ENCODE results near the gene SC5D. TPM values are rescaled to one million over a fixed set of nuclear protein-coding genes. Genes with fewer than 3 reads are reported as not detected.
A peak's percentile ranks its signal among the peaks of the same experiment; 100 is the strongest.

The SC5D gene
- total RNA-seq, 1 experiment from 2014 or later = 82.5 TPM

DNA sequence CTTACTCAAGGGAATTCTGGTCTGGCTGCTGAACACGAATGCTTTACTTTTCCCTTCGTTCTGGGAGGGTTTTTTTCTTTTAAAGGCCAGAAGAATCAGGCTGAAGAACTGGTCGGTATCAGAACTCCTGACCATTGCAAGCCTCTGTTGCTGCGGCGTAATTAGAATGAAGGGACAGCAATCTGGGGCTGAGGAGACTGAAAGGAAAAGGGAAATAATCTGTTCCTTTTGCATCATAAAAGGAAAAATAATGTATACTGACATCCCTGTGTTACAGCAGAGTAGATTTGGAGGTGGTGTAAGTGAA, 670 bp downstream of the SC5D start:
- H3K36me3 ChIP-seq (ENCODE audit: insufficient read depth, low read length, poor library complexity, severe bottlenecking) = no peaks in the 10 kb centered on the region
- peaks cover 2% of the 10 kb centered on the region for H3K27me3 ChIP-seq (replicated peaks; ENCODE audit: insufficient read depth, low read depth, low read length, poor library complexity)
- ChIA-PET CTCF (no interaction called here), POLR2A (ENCODE audit: low non-redundant PET) (no interaction called here)
- H3K9me3 ChIP-seq (ENCODE audit: low read depth, low read length, poor library complexity, severe bottlenecking) = no peaks in the 10 kb centered on the region
- peak overlapping the region; percentile 84 for H3K27ac ChIP-seq (ENCODE audit: low read depth, low read length, poor library complexity, severe bottlenecking)
- TF ChIP-seq EZH2 (IDR thresholded peaks at IDR 0.05; ENCODE audit: borderline replicate concordance, low read depth, low read length, poor library complexity, severe bottlenecking) = no peak
- TF ChIP-seq, protein P1, sequence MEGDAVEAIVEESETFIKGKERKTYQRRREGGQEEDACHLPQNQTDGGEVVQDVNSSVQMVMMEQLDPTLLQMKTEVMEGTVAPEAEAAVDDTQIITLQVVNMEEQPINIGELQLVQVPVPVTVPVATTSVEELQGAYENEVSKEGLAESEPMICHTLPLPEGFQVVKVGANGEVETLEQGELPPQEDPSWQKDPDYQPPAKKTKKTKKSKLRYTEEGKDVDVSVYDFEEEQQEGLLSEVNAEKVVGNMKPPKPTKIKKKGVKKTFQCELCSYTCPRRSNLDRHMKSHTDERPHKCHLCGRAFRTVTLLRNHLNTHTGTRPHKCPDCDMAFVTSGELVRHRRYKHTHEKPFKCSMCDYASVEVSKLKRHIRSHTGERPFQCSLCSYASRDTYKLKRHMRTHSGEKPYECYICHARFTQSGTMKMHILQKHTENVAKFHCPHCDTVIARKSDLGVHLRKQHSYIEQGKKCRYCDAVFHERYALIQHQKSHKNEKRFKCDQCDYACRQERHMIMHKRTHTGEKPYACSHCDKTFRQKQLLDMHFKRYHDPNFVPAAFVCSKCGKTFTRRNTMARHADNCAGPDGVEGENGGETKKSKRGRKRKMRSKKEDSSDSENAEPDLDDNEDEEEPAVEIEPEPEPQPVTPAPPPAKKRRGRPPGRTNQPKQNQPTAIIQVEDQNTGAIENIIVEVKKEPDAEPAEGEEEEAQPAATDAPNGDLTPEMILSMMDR (conservative IDR thresholded peaks at IDR 0.05; ENCODE audit: low read depth, low read length) = no peak
- TSS peak; percentile 24 for BruUV-seq (replicated peaks)
- no peak for DNase-seq (ENCODE audit: low spot score)
- peaks cover 13% of the 10 kb centered on the region for H3K4me1 ChIP-seq (ENCODE audit: insufficient read depth, low read length, poor library complexity, severe bottlenecking)
- peak overlapping the region; percentile 81 for H3K4me3 ChIP-seq (ENCODE audit: low read depth, low read length, poor library complexity, severe bottlenecking)
- intact Hi-C loops (cut with micrococcal nuclease; ENCODE audit: unreplicated experiment) = no loop called here

DNA sequence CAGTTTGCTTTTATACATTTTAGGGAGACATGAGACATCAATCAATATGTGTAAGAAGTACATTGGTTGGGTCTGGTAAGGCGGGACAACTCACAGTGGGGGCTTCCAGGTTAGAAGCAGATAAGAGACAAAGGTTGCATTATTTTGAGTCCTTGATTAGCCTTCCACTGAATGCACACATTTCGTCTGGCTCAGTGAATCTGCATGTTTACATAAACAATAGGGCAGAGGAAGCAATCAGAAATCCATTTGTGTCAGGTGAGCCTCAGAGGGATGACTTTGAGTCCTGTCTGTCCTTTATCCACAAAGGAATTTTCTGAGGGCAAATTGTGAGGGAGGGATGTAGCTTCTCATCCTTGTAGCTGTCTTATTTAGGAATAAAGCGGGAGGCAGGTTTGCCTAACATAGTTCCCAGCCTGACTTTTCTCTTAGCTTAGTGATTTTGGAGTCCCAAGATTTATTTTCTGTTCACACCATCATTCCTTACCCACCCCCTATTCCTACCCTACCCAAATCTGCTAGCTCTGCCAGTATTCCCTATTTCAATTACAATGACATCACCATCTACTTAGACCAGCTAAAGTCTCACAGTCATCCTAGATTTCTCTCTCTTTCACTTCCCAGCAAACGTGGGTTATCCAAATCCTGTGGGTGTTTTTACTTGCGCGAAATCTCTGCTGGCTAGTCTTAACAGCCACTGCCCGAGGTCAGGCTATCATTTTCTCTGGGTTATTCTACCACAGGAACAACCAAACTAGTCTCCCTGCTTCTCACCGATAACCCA, 2.9 kb downstream of the SC5D start:
- ChIA-PET CTCF (no interaction called here), POLR2A (ENCODE audit: low non-redundant PET) (no interaction called here)
- intact Hi-C loops (cut with micrococcal nuclease; ENCODE audit: unreplicated experiment) = no loop called here

DNA sequence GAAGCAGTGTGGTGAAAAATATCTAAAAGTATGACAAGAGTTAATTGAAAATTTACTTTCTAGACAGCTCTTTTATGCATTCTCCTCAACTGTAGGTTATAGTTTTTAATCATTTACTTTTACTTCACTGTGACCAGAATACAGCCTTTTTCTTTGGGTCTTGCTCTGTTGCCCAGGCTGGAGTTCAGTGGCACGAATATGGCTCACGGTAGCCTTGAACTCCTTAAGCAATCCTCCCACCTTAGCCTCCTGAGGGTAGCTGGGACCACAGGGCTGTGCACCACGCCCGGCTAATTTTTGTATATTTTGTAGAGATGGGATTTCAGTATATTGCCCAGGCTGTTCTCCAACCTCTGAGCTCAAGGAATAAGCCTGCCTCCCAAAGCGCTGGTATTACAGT, 5.3 kb downstream of the SC5D start:
- intact Hi-C loops (cut with micrococcal nuclease; ENCODE audit: unreplicated experiment) = no loop called here

More for the DNA sequence above, 2.9 kb downstream of the SC5D start:
- H3K9me3 ChIP-seq (ENCODE audit: low read depth, low read length, poor library complexity, severe bottlenecking) = no peaks in the 10 kb centered on the region
- DNase-seq (ENCODE audit: low spot score) = no peak
- H3K27me3 ChIP-seq (replicated peaks; ENCODE audit: insufficient read depth, low read depth, low read length, poor library complexity) = no peaks in the 10 kb centered on the region
- H3K36me3 ChIP-seq (ENCODE audit: insufficient read depth, low read length, poor library complexity, severe bottlenecking) = no peaks in the 10 kb centered on the region
- no peak overlapping the region for H3K4me3 ChIP-seq (ENCODE audit: low read depth, low read length, poor library complexity, severe bottlenecking)
- no TSS peak for BruUV-seq (replicated peaks)
- peaks cover 13% of the 10 kb centered on the region for H3K4me1 ChIP-seq (ENCODE audit: insufficient read depth, low read length, poor library complexity, severe bottlenecking)
- TF ChIP-seq, protein P1 (conservative IDR thresholded peaks at IDR 0.05; ENCODE audit: low read depth, low read length) = no peak
- no peak for TF ChIP-seq EZH2 (IDR thresholded peaks at IDR 0.05; ENCODE audit: borderline replicate concordance, low read depth, low read length, poor library complexity, severe bottlenecking)
- H3K27ac ChIP-seq (ENCODE audit: low read depth, low read length, poor library complexity, severe bottlenecking) = no peak overlapping the region

More for the DNA sequence above, 5.3 kb downstream of the SC5D start:
- POLR2A ChIA-PET (ENCODE audit: low non-redundant PET) = no interaction called here
- no peak overlapping the region for H3K27ac ChIP-seq (ENCODE audit: low read depth, low read length, poor library complexity, severe bottlenecking)
- H3K36me3 ChIP-seq (ENCODE audit: insufficient read depth, low read length, poor library complexity, severe bottlenecking) = no peaks in the 10 kb centered on the region
- TF ChIP-seq, protein P1 (conservative IDR thresholded peaks at IDR 0.05; ENCODE audit: low read depth, low read length) = no peak
- TF ChIP-seq EZH2 (IDR thresholded peaks at IDR 0.05; ENCODE audit: borderline replicate concordance, low read depth, low read length, poor library complexity, severe bottlenecking) = no peak
- no peaks in the 10 kb centered on the region for H3K27me3 ChIP-seq (replicated peaks; ENCODE audit: insufficient read depth, low read depth, low read length, poor library complexity)
- no TSS peak for BruUV-seq (replicated peaks)
- no peak for DNase-seq (ENCODE audit: low spot score)
- CTCF ChIA-PET = no interaction called here
- H3K4me1 ChIP-seq (ENCODE audit: insufficient read depth, low read length, poor library complexity, severe bottlenecking) = peaks cover 13% of the 10 kb centered on the region
- H3K9me3 ChIP-seq (ENCODE audit: low read depth, low read length, poor library complexity, severe bottlenecking) = no peaks in the 10 kb centered on the region
- no peak overlapping the region for H3K4me3 ChIP-seq (ENCODE audit: low read depth, low read length, poor library complexity, severe bottlenecking)

All from A673 (cell line).